NCI-H128 (cell line): ENCODE results near the gene SP7.
"Not testable (repeated sequence)": the region's sequence is repeated elsewhere in the genome, so short reads cannot be mapped to it uniquely, and the experiment has no call there.

Experiments
- DNase-seq: peaks from one replicate; lab custom pipeline; 2025; ENCODE audit not compliant: unreplicated experiment; lab: John Stamatoyannopoulos, UW

SP7 gene

DNA sequence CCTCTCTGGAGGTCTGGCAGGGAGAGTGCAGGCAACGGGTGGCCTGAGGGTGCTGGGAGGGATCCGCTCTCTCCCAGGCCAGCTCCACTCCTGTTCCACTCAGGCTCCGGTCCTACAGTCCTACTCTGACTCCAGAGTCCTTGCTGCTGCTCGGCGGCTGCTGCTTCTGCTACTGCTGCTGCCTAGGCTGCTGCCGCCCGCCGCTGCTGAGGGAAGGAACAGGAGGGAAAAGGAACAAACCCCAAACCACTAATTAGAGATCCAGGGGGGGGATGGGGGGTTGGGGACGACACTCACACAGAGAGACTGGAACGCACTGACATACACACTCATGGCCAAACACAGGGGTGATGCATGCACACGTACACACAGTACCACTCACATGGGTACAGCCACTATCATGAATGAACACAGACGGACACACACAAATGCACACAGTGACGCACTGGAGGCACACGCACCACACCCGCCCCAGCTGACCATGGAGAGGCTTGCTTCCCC lies at the start of gene SP7:
Gene SP7, minus strand, starts transcription at position 174 of the 501 bp plus-strand sequence. CDS start 708 bp downstream, outside the sequence.
- DNase-seq: no peak

DNA sequence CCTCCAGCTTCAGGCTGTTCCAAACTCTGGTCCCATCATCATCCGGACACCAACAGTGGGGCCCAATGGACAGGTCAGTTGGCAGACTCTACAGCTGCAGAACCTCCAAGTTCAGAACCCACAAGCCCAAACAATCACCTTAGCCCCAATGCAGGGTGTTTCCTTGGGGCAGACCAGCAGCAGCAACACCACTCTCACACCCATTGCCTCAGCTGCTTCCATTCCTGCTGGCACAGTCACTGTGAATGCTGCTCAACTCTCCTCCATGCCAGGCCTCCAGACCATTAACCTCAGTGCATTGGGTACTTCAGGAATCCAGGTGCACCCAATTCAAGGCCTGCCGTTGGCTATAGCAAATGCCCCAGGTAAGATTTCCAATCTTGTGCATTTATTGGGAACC lies 47.1 kb upstream of the SP7 start:
- no peak for DNase-seq

DNA sequence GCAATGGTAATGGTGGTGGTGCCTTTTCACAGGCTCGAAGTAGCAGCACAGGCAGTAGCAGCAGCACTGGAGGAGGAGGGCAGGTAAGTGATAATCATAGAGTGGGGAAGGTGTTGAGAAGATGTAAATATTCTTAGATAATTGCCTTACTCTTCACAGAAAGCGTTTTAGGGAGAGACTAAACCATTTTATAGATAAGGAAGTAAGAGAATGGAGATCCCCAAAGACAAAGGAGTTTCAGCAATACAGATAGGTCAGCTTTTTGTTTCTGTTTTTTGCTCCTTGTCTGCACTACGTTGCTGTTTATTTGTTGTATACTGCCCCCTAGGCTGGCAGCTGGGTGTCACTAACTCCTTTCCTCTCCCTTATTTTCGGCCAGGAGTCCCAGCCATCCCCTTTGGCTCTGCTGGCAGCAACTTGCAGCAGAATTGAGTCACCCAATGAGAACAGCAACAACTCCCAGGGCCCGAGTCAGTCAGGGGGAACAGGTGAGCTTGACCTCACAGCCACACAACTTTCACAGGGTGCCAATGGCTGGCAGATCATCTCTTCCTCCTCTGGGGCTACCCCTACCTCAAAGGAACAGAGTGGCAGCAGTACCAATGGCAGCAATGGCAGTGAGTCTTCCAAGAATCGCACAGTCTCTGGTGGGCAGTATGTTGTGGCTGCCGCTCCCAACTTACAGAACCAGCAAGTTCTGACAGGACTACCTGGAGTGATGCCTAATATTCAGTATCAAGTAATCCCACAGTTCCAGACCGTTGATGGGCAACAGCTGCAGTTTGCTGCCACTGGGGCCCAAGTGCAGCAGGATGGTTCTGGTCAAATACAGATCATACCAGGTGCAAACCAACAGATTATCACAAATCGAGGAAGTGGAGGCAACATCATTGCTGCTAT lies 45.8 kb upstream of the SP7 start:
- no peak for DNase-seq

DNA sequence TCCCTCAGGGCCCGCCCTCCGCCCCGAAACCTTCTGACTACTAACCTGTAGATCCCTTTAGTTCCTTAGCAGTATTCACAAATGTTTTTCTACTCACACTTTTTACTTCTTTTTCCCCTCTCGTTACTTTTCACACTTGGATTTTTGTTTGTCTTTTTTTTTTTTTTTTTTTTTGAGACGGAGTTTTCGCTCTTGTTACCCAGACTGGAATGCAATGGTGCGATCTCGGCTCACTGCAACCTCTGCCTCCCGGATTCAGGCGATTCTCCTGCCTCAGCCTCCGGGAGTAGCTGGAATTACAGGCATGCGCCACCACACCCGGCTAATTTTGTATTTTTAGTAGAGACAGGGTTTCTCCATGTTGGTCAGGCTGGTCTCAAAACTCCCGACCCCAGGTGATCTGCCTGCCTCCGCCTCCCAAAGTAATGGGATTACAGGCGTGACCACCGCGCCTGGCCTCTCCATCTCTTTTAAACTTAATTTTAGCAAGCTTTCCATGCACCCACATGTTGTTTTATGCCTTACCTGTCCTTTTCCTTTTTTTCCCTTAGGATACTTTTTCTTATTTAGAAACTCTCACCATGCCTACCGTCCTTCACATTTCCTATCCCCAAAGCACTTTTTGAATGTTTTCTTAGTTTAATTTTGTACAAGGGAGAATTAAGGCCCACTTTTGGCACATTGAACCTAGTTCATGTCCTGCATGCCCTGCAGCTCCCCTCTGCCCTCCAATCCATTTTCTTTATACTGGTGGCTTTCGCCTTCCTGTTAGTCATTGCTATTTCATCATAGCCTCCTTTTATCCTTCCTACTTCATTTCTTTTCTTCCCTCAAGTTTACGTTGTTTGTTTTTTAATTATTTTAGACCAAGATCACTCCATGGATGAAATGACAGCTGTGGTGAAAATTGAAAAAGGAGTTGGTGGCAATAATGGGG lies 44.9 kb upstream of the SP7 start:
- no peak for DNase-seq

DNA sequence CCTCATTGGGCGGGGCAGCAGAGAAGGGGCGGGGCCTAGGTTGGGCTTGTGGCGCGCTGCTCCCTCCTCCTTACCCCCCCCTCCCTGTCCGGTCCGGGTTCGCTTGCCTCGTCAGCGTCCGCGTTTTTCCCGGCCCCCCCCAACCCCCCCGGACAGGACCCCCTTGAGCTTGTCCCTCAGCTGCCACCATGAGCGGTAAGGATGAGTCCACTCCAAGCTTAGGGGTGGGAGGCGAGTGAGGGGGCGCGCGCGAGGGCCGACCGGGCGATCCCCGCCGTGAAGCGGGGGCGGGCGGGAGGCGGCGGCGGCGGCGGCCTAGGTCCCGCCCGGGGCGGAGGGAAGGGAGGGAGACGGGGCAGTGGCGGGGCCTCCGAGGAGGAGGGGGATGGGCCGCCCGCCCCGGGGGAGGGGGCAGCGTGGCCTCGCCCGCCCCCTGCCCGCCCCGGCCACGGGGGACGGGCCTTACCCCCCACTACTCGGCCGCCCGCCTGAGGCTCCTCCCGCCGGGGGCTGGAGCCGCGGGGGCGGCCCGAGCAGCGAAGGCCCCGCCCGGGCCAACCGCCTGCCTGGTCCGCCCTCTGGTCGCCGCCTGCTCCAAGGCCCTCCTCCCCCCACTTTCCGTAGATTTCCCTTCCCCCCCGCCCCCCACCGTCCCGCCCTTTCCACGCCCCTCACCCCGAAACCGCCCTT lies 44.1 kb upstream of the SP7 start, which contains the start of gene SP1:
Gene SP1, plus strand, starts transcription at position 73 of the 690 bp plus-strand sequence. Its CDS starts 116 bp downstream, at position 189.
- peak; percentile 60 for DNase-seq

DNA sequence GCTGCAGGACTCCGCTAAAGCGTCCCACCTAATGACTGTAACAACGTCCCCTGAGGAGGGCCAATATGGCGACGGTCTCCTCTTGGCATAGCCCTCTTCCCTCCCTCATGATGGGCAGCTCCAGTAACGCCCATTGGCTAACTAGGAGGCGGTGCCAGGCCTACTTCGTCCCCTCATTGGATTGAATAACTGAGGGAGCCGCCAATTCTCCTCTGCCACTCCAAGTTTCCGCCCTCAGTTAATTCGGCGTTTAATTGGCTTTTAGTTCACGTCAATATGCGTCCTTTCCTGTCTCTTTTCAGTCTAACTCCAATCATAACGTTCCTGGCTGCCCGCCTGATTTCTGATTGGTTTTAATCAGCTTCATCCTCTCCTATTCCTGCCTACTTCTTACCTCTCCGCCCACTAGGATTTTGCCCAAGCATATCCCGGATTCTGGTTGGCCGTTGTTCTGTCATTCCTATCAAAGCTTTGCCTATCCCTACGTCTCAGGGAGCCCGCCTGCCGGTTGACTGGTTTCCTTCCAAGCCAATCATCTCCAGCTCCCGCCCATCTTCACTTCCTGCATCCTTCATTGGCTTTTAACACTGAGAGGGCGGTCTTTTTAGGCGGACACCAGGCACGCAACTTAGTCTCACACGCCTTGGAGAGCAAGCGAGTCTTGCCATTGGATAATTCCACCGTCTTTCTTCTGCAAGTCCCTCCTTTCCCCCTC lies 43.4 kb upstream of the SP7 start:
- peak; percentile 100 for DNase-seq

DNA sequence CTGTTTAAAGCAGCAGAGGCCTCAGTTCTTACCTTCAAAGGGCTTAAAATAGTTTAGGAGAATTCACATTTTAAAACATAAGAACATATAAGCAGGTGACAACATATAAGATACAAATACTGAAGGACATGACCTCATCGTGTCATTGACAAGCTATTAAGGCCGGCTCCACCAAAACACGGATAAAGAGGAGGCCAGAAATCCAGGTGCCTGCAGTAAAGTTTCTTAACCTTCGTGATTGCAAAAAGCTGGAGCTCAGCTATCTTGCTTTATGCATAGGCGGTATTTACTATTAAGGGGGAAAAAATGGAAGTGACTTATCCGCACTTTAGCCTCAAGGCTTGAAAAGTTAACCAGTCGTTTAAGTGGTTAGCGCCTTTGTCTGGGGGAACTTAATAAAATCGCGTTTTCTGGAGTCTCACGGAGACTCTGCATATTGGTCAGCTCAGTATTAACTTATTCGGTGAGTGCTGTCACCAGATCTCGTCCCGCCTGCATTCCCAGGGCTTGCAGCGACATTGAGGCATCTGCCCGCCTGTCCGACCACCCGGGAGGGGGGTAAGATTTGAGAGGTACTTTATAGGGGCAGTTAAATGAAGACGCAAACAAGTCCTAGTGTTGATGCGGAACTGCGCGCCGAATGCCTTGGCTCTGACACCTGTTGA lies 42.7 kb upstream of the SP7 start:
- DNase-seq: no peak

DNA sequence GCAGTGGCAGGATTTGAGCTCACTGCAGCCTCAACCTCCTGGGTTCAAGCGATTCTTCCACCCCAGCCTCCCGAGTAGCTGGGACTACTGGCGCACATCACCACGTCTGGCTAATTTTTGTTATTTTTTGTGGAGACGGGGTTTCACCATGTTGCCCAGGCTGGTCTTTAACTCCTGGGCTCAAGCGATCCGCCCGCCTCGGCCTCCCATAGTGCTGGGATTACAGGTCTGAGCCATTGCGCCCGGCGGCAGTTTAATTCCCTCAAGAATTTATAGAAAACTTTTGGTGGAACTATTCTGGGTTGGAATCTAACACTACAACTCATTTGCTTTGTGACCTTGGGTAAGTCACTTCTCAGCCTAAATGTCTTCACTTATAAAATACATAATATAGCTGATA lies 42.1 kb upstream of the SP7 start:
- no peak for DNase-seq

DNA sequence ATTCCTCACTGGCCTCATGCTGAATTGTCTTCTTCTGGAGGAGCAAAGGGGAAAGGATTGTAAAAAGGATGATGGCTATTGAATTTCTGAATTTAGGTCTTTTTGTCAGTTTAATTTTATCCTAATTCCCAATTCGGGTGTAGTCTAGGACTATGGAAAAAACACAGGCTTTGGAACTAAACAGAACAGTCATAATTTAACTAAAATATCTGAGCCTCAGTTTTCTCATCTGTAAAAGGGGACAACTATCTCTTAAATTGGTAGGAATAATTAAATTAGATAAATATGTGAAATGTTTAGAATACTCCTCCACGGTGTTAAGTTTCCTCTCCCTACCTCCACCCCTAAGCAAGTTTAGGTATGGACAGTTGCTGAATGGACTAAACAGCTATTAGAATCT lies 40.6 kb upstream of the SP7 start:
- no peak for DNase-seq

DNA sequence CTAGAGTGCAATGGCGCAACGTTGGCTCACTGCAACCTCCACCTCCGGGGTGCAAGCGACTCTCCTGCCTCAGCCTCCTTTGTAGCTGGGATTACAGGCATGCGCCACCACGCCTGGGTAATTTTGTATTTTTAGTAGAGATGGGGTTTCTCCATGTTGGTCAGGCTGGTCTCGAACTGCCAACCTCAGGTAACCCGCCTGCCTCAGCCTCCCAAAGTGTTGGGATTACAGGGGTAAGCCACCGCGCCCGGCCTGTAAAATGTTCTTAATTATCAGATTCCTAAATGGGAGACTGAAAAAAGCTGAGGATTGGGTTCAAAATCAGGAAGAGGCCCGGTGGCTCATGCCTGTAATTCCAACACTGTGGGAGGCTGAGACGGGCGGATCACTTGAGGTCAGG lies 38.1 kb upstream of the SP7 start:
- not testable (repeated sequence) for DNase-seq

DNA sequence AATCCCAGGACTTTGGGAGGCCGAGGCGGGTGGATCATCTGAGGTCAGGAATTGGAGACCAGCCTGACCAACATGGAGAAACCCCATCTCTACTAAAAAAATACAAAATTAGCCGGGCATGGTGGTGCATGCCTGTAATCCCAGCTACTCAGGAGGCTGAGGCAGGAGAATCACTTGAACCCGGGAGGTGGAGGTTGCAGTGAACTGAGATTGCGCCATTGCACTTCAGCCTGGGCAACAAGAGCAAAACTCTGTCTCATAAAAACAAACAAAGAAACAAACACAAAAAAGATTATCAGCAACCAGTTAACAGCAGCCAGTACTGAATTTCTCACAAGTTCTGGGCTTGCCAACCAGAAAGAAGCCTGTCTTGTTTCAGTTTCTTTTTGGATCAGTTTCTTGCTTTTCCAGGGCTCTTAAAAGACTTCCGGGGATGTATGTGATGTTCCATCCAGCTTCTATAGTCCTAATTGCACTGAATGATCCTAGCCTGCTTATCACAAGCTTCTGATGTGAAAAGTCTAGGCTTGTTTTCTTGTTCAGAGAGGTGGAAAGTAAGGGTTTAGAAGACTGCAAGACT lies 37.5 kb upstream of the SP7 start:
- not testable (repeated sequence) for DNase-seq

DNA sequence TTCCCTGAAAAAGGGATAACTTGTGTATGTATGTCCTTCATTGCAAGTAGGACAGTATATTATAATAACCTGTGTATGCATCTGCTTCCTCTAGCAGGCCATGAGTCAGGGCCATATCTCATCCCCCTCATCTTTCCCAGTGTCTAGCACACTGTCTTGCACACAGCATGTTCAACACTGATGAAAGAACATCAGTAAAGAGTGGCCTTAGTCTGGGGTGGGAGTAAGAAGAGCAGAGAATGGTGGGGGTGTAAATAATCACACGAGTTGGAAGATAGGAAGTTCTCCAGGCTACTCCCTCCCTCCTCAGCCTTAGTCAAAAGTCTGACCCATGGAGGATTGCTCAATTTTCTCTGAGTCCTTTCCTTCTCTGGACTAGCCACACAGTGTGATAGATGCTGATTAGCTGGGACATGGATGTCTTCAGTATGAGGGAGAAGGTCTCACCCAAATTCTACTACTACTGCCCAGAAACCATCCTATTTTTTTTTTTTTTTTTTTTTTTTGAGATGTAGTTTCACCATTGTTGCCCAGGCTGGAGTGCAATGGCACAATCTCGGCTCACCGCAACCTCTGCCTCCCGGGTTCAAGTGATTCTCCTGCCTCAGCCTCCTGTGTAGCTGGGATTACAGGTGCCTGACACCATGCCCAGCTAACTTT lies 29.2 kb upstream of the SP7 start:
- DNase-seq: no peak

DNA sequence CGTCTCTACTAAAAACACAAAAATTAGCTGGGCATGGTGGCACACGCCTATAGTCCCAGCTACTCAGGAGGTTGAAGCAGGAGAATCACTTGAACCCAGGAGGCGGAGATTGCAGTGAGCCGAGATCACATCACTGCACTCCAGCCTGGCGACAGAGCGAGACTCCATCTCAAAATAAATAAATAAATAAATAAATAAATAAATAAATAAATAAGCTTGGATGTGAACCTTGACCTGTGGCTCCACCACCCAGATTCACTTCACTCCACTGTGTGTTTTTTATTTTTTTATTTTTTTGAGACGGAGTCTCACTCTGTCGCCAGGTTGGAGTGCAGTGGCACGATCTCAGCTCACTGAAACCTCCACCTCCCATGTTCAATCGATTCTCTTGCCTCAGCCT lies 25.5 kb upstream of the SP7 start:
- not testable (repeated sequence) for DNase-seq

DNA sequence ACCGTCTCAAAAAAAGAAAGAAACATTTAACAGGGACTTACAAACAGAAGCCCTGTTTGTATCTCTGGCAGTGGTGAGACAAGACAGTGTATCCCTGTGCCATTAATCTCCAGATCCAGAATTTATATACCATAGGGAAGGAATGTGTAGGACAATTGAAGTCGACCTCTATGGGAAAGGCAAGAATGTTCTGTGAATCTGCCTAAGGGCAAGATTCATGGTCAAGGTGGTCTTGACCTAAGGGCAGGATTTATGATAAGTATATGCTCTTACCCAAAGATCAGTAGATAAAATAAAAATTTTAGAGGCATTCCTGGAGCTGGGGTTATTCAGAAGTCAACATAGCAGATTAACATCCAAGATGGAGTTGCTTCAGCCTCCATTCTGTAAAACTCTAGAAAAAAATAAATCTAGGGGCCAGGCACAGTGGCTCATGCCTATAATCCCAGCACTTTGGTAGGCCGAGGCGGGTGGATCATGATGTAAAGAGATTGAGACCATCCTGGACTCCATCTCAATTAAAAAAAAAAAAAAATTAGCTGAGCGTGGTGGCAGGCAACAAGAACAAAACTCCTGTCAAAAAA lies 22.8 kb upstream of the SP7 start:
- no peak for DNase-seq

DNA sequence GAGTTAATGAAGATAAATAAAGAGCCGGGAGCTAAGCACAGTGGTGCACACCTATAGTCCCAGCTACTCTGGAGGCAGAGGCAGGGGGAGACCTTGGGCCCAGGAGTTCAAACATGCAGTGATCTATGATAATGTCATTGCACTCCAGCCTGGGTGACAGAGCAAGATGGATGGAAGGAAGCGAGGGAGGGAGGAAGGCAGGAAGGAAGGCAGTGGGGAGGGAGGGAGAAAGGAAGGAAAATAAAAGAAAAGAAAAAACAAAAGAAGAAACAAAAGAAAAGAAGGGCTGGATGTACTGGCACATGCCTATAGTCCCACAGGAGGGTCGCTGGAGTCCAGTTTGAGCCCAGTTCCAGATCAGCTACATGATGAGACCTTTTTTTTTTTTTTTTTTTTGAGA lies 19.0 kb upstream of the SP7 start:
- DNase-seq: no peak

DNA sequence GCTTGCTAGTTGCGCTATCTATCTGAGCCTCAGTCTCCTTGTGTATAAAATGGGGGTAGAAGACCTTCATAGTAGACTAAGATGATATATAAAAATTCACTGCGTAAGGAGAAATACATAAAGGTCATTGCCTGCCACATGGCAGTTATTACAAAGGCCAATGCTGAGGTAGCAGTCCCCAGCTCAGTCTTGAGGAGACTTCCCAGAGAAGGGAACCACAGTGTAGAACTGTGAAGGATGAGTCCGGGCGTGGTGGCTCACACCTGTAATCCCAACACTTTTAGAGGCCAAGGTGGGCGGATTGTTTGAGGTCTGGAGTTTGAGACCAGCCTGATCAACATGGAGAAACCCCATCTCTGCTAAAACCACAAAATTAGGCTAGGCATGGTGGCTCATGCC lies 17.1 kb upstream of the SP7 start:
- DNase-seq: no peak

DNA sequence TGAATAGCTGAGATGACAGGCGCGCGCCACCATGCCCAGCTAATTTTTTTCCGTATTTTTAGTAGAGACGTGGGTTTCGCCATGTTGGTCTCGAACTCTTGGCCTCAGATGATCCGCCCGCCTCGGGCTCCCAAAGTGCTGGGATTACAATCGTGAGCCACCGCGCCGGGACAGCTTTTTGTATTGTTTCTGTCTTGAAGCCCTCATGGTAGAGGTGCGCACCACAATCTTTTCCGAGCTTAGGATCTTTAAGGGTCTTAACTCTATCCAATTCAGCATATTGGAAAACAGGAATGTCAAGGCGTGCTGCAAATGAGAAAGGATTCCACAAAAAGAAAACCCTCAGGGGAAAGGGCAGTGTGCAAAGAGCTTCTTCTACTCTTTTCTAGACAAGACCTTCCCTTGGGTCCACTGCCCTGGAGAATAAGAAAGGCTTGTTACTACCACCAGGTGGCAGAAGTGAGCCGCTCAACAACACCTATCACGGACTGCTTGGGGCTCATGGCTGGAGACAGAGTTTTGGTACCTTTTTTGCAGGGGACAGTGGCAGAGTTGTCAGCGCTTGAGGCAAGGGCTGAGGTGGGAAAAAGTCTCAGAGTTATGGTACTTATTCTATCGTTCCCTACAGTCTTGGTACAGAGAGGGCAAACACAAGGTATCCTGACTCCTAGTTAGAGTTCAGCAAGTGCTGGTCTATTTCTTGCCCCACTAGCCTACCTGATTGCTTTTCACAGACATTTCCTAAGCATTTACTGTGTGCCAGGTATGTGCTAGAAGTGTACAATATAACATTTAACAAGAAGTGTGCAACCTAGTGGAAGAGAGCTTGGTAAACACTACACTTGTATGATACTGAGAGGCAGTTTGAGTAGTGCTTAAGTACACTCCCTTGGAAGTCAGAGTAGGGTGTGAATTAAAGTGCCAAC lies 16.4 kb upstream of the SP7 start:
- peak; percentile 76 for DNase-seq
